HCT116 (cell line): ENCODE results near the gene ATAD3C. TPM values are rescaled to one million over a fixed set of nuclear protein-coding genes. Genes with fewer than 3 reads are reported as not detected.
"Not testable (repeated sequence)": the region's sequence is repeated elsewhere in the genome, so short reads cannot be mapped to it uniquely, and the experiment has no call there.

Experiments
- ATAC-seq: fragments of 200-7000 bp; cut with Tn5 transposase; 2 replicates; pipeline ENCODE4 v1.9.1; 2020; ENCODE audit warnings: mild to moderate bottlenecking, moderate library complexity
- BruUV-seq: library from RNA; stranded (reverse); fragments of 400-500 nt; replicated peaks from 2 replicates; lab custom pipeline; 2021; lab: Mats Ljungman, UMichigan
- CTCF ChIA-PET: fragments of 300-600 bp; sonication (Branson Sonifier 250); formaldehyde crosslinking; loops from one replicate; lab custom pipeline; 2021; ENCODE audit warnings: antibody characterized with exemption; lab: Charles Lee
- POLR2A ChIA-PET: fragments of 300-600, 350-600 bp; sonication (Branson Sonifier 250); formaldehyde crosslinking; loops from one replicate; lab custom pipeline; 2021; ENCODE audit warnings: antibody characterized with exemption; lab: Charles Lee
- RAD21 ChIA-PET, 2 experiments: fragments of 300-600 bp; sonication (Branson Sonifier 250); formaldehyde crosslinking; loops; one replicate each; lab custom pipeline; 2023; ENCODE audit warnings: low total read pairs in 2 of 2; ENCODE audit not compliant: uncharacterized antibody in 2 of 2, unreplicated experiment in 2 of 2, low non-redundant PET in 1 of 2; lab: Charles Lee
- DNase-seq: peaks from one replicate; pipeline ENCODE4 v3.0.0-alpha.2; 2010; ENCODE audit warnings: low read depth, low spot score
- H2AFZ ChIP-seq: fragments of 200-600 bp; shearing (Covaris generic), sonication (generic); 2 replicates; pipeline ENCODE4 v1.6.1; 2017; ENCODE audit warnings: low read depth, mixed run types, mixed read lengths, antibody characterized with exemption, low read length; ENCODE audit not compliant: poor library complexity, severe bottlenecking
- H3K27ac ChIP-seq: 2 replicates; pipeline ENCODE4 v1.5.1; 2012; ENCODE audit warnings: low read depth, low read length
- H3K27me3 ChIP-seq: fragments of 200-600 bp; sonication (generic); 2 replicates; pipeline ENCODE4 v1.6.1; 2016; ENCODE audit warnings: mixed run types, low read length, mixed read lengths; ENCODE audit not compliant: insufficient read depth
- H3K36me3 ChIP-seq, 2 experiments: fragments of 200-500 bp in 1 of 2; fragments of 200-600 bp in 1 of 2; sonication (Bioruptor generic) in 1 of 2; sonication (generic) in 1 of 2; 2 replicates each; pipeline versions ENCODE4 v1.5.1 to v1.6.1; 2014 to 2016; ENCODE audit warnings: low read length in 2 of 2, inconsistent platforms in 1 of 2, mixed read lengths in 1 of 2, mixed run types in 1 of 2; ENCODE audit not compliant: insufficient read depth in 2 of 2, control insufficient read depth in 1 of 2
- H3K4me1 ChIP-seq, 2 experiments: fragments of 200-600 bp in 1 of 2; sonication (generic) in 1 of 2; 2 replicates each; pipeline versions ENCODE4 v1.5.1 to v1.6.1; 2012 to 2017; ENCODE audit warnings: low read length in 2 of 2, inconsistent platforms in 1 of 2, mild to moderate bottlenecking in 1 of 2, mixed read lengths in 1 of 2, mixed run types in 1 of 2, moderate library complexity in 1 of 2; ENCODE audit not compliant: insufficient read depth in 2 of 2, control insufficient read depth in 1 of 2
- H3K4me2 ChIP-seq: fragments of 200-600 bp; sonication (generic); 2 replicates; pipeline ENCODE4 v1.6.1; 2017; ENCODE audit warnings: mixed run types, low read length, mixed read lengths
- H3K4me3 ChIP-seq, 2 experiments: fragments of 200-600 bp in 1 of 2; sonication (generic) in 1 of 2; replicated peaks in 1 of 2; 2 replicates each; pipeline ENCODE4 v1.5.1; 2011 to 2016; ENCODE audit warnings: low read length in 2 of 2, control low read depth in 1 of 2, low read depth in 1 of 2, mild to moderate bottlenecking in 1 of 2, mixed read lengths in 1 of 2, mixed run types in 1 of 2
- H3K79me2 ChIP-seq: fragments of 200-600 bp; sonication (generic); 2 replicates; pipeline ENCODE4 v1.6.1; 2017; ENCODE audit warnings: mild to moderate bottlenecking, mixed run types, low read length, moderate library complexity, mixed read lengths; ENCODE audit not compliant: insufficient read depth
- H3K9ac ChIP-seq: fragments of 200-600 bp; sonication (generic); 2 replicates; pipeline ENCODE4 v1.6.1; 2016; ENCODE audit warnings: low read length, mixed read lengths
- H3K9me2 ChIP-seq: fragments of 200-600 bp; sonication (generic), shearing (Covaris generic); 2 replicates; pipeline ENCODE4 v1.6.1; 2017; ENCODE audit warnings: mixed run types, mild to moderate bottlenecking, moderate library complexity; ENCODE audit not compliant: insufficient read depth
- H3K9me3 ChIP-seq, 2 experiments: fragments of 200-500 bp in 1 of 2; fragments of 200-600 bp in 1 of 2; sonication (Bioruptor generic) in 1 of 2; sonication (generic) in 1 of 2; 2 replicates each; pipeline ENCODE4 v1.6.1; 2014 to 2017; ENCODE audit warnings: low read length in 2 of 2, mixed read lengths in 2 of 2, inconsistent platforms in 1 of 2, low read depth in 1 of 2, mild to moderate bottlenecking in 1 of 2, mixed run types in 1 of 2, moderate library complexity in 1 of 2; ENCODE audit not compliant: control insufficient read depth in 1 of 2, insufficient read depth in 1 of 2
- H4K20me1 ChIP-seq: fragments of 200-600 bp; sonication (generic), shearing (Covaris generic); 2 replicates; pipeline ENCODE4 v1.6.1; 2017; ENCODE audit warnings: mixed run types, mild to moderate bottlenecking, moderate library complexity; ENCODE audit not compliant: insufficient read depth
- FOSL1 ChIP-seq: IDR thresholded peaks from 2 replicates; pipeline ENCODE4 v1.6.1; 2012; ENCODE audit warnings: low read depth
- intact Hi-C: fragments of 100-400 bp; cut with micrococcal nuclease; formaldehyde crosslinking; loops from 2 replicates; pipeline ENCODE4 v1.10.0; 2022
- total RNA-seq: library from RNA; stranded (reverse); gene quantifications from one replicate; pipeline ENCODE4 v1.2.1, GENCODE V29; 2021; ENCODE audit not compliant: unreplicated experiment
- TF ChIP-seq, protein P1 (sequence below): IDR thresholded peaks from 2 replicates; pipeline ENCODE4 v1.6.1; 2012; ENCODE audit warnings: low read depth

ATAD3C gene
- total RNA-seq, 1 experiment from 2014 or later, result 0.61 TPM

DNA sequence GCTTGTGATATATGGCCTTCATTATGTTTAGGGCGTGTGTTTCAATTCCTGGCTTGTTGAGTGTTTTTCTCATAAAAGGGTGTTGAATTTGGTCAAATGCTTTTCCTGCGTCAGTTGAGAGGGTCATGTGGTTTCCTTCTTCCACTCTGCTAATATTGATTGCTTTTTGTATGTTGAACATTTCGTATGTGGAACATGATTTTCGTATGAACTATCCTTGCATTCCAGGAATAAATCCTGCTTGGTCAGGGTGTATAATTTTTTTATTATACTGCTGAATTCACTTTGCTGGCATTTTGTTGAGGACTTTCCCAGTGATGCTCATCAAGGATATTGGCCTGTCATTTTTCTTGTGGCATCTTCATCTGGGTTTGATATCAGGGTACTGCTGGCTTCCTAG, 57.8 kb downstream of the ATAD3C start:
- no peaks in the 10 kb centered on the region for H3K79me2 ChIP-seq
- DNase-seq, result no peak
- POLR2A ChIA-PET, result no interaction called here
- BruUV-seq, result no TSS peak
- ATAC-seq, result no peak
- no peaks in the 10 kb centered on the region for H3K9me2 ChIP-seq
- H4K20me1 ChIP-seq, result no peaks in the 10 kb centered on the region
- H3K4me1 ChIP-seq, result peaks cover 14 to 29% of the 10 kb centered on the region in 2 experiments
- no peak overlapping the region for H3K9ac ChIP-seq
- no peak overlapping the region for H3K27ac ChIP-seq
- TF ChIP-seq, protein P1, sequence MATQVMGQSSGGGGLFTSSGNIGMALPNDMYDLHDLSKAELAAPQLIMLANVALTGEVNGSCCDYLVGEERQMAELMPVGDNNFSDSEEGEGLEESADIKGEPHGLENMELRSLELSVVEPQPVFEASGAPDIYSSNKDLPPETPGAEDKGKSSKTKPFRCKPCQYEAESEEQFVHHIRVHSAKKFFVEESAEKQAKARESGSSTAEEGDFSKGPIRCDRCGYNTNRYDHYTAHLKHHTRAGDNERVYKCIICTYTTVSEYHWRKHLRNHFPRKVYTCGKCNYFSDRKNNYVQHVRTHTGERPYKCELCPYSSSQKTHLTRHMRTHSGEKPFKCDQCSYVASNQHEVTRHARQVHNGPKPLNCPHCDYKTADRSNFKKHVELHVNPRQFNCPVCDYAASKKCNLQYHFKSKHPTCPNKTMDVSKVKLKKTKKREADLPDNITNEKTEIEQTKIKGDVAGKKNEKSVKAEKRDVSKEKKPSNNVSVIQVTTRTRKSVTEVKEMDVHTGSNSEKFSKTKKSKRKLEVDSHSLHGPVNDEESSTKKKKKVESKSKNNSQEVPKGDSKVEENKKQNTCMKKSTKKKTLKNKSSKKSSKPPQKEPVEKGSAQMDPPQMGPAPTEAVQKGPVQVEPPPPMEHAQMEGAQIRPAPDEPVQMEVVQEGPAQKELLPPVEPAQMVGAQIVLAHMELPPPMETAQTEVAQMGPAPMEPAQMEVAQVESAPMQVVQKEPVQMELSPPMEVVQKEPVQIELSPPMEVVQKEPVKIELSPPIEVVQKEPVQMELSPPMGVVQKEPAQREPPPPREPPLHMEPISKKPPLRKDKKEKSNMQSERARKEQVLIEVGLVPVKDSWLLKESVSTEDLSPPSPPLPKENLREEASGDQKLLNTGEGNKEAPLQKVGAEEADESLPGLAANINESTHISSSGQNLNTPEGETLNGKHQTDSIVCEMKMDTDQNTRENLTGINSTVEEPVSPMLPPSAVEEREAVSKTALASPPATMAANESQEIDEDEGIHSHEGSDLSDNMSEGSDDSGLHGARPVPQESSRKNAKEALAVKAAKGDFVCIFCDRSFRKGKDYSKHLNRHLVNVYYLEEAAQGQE, result no peak
- TF ChIP-seq FOSL1, result no peak
- TF ChIP-seq, all 23 proteins: peak for 0
- Histone ChIP-seq H3K4me2 (no peak overlapping the region), H3K9me3 (no peaks in the 10 kb centered on the region), H3K36me3 (no peaks in the 10 kb centered on the region), H2AFZ (no peak overlapping the region), H3K4me3 (no peak overlapping the region), H3K27me3 (no peaks in the 10 kb centered on the region)
- RAD21 ChIA-PET, result no interaction called here
- CTCF ChIA-PET, result no interaction called here
- intact Hi-C loops, result no loop called here

DNA sequence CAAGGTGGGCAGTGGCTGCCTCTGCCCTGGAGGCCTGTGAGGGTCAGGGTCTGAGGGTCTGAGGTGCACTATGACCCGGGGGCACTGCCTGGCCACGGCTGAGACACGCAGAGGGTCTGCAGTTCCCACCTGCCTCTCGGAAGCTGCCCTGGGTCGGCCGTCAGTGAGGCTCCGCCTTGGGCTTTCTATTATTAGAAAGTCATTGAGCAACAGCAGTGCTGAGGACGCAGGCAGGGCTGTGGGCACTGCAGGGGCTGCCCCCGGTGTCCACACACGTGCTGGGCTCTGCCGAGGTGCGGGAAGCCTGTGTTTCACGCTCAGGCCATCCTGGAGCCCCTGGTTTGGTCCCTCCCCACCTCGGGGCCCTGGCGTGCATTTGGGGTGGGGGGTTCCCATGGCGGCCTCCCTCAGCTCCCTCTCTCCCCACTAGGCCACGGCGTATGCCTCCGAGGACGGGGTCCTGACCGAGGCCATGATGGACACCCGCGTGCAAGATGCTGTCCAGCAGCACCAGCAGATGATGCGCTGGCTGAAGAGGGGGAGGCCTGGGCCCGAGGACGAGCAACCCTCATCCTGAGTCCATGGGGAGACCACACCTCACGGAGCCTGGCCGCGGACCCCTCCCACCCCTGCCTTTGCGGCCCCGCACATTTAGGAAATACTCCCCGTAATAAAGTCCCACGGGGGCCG, 59.4 kb downstream of the ATAD3C start:
- ATAC-seq, CTCF ChIA-PET, H3K36me3 ChIP-seq, intact Hi-C loops, H3K4me2 ChIP-seq, BruUV-seq, H3K27ac ChIP-seq, H3K9me3 ChIP-seq, RAD21 ChIA-PET, H3K9ac ChIP-seq, H3K4me3 ChIP-seq, H3K27me3 ChIP-seq, H3K9me2 ChIP-seq, DNase-seq, H2AFZ ChIP-seq, POLR2A ChIA-PET, H4K20me1 ChIP-seq: not testable (repeated sequence)
- H3K4me1 ChIP-seq, result peaks cover 14 to 33% of the 10 kb centered on the region in 2 experiments
- H3K79me2 ChIP-seq, result peaks cover 11% of the 10 kb centered on the region; the same call in 1 of the 2 replicates

- H3K9ac ChIP-seq, H3K9me3 ChIP-seq, POLR2A ChIA-PET, H3K27me3 ChIP-seq, H3K27ac ChIP-seq, RAD21 ChIA-PET, DNase-seq, H3K4me3 ChIP-seq, BruUV-seq, H3K9me2 ChIP-seq, intact Hi-C loops, ATAC-seq, CTCF ChIA-PET, H4K20me1 ChIP-seq, H3K36me3 ChIP-seq, H2AFZ ChIP-seq, H3K4me2 ChIP-seq: not testable (repeated sequence)
- H3K4me1 ChIP-seq, result peaks cover 14 to 32% of the 10 kb centered on the region in 2 experiments
- peaks cover 16% of the 10 kb centered on the region; the same call in 1 of the 2 replicates for H3K79me2 ChIP-seq
These were observed 60.0 kb downstream of the ATAD3C start for GRCh38 chr1:1509465-1509850.
